Tibial nerve (tissue), 4 donors: ENCODE results near the gene CDK19.

Experiments
- CTCF ChIP-seq, 5 experiments: fragments of 200-600 bp in 3 of 5; fragments of 450-650 bp in 2 of 5; sonication (generic) in 3 of 5; IDR thresholded peaks; one replicate each; pipeline ENCODE4 v1.5.1; 2016 to 2019; ENCODE audit warnings: antibody characterized with exemption in 5 of 5, mild to moderate bottlenecking in 3 of 5, moderate library complexity in 2 of 5
- EP300 ChIP-seq, 2 donors: sonication (generic); formaldehyde crosslinking; IDR thresholded peaks; one replicate each; pipeline ENCODE4 v1.6.1; 2017; ENCODE audit warnings: antibody characterized with exemption in 2 of 2, mild to moderate bottlenecking in 1 of 2
- POLR2A ChIP-seq, 2 donors: fragments of 450-650 bp; IDR thresholded peaks; one replicate each; pipeline ENCODE4 v1.6.1; 2017; ENCODE audit warnings: antibody characterized with exemption in 2 of 2, mild to moderate bottlenecking in 2 of 2, moderate library complexity in 2 of 2

- TF ChIP-seq CTCF (IDR thresholded peaks at IDR 0.05) (no peak), EP300 (IDR thresholded peaks at IDR 0.05) (no peak), POLR2A (IDR thresholded peaks at IDR 0.05) (no peak)
Observed at GRCh38 chr6:110596354-110596753, 218.9 kb downstream of the CDK19 start.
